HG03439 (cell line): ENCODE data around the gene PRRT1B.
A peak's percentile ranks its signal among the peaks of the same experiment; 100 is the strongest.

Experiments used
- ATAC-seq: cut with Tn5 transposase; IDR thresholded peaks from one replicate; pipeline ENCODE4 v1.9.1; 2021; ENCODE audit warnings: mild to moderate bottlenecking, moderate library complexity; ENCODE audit not compliant: unreplicated experiment

The PRRT1B gene

DNA sequence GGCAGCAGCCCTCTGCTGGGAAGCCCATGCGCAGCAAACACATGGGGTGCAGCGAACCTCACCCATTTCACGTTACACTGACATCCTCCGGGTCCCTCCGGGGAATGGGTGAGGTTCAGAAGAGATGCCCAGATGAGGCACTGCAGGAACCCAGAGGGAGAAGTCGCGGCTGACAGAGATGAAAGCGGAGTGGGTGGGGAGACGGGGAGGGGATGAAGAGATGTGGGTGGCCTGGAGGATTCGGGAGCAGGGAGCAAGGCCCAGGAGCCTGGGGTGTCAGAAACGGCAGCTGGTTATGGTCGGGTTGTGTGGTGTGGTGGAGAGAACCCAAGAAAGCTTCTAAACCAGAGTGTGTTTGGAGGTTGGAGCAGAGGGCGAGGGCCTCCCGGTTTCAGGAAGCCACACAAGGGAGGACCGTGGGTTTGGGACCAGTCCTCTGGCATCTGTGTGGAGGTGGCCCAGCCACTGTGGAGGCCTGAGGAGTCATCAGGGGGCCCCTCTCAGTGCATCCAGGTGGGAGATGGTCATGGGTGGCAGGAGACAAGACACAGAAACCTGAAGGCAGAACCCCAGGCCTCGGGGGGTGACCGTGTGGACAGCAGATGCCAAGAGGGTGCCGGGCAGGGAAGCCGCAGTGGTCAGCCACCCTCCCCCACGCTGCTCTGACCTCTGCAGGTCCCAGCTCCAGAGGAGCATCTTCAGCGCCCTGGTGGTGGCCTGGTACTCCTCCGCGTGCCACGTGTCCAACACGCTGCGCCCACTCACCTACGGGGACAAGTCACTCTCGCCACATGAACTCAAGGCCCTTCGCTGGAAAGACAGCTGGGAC lies 22.9 kb upstream of the PRRT1B start:
- ATAC-seq: no peak

DNA sequence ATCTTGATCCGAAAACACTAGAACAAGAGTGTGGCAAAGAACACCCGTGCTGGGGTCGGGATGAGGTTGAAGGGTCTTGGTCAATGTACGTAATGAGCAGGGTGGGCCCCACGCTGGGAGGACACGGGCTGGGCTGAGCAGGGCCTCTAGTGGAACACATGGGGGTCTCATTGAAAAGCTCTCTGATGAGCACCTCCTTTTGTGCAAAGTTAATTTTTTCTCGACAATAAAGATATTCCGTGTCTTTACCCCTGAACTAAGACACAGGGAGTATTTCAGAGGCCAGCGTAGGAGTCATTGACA lies 22.3 kb upstream of the PRRT1B start:
- ATAC-seq: no peak

DNA sequence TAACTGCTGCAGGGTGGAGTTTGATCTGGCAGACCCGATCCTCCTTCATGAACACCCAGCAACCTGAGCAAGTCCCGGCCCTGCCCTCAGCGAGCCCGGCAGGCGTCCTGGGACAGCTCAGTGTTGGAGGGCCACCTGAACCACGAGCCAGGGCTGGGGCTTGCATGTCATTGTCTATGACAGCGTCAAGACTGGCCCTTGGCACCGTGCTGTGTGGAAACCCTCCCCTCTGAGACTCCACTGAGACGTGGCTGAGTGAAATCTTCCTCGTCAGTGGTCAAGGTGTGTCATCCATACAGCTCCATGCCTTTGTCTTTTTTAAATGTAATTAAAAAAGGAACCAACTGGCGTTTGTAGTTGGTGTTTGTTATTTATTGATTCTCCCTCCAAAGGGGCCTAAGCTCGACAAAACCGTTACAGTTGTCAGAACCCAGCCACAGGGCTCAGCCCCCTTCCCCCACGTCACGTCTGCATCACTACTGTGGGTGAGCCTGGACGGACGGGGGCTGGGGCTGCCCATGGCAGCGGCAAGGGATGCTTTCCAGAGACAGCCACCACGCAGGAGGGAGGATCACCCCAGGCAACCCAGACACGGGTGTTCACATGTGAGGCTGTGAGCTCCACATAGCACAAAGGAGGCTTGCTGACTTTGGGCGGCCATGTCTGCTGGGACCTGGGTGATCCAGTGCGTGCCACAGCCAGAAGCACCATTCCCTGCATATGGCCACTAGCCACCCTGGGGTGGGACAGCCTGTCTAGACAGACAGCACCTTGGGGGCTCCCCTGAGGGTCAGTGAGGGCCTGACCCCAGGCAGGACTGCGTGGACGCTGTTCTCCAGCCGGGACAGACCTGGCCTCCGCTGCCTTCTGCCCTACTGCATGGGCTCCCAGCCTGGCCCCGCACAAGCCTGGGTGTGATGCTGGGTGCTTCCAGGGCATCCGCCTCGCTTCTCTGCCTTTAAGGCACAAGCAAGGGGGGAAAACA lies 21.6 kb upstream of the PRRT1B start:
- ATAC-seq: no peak

DNA sequence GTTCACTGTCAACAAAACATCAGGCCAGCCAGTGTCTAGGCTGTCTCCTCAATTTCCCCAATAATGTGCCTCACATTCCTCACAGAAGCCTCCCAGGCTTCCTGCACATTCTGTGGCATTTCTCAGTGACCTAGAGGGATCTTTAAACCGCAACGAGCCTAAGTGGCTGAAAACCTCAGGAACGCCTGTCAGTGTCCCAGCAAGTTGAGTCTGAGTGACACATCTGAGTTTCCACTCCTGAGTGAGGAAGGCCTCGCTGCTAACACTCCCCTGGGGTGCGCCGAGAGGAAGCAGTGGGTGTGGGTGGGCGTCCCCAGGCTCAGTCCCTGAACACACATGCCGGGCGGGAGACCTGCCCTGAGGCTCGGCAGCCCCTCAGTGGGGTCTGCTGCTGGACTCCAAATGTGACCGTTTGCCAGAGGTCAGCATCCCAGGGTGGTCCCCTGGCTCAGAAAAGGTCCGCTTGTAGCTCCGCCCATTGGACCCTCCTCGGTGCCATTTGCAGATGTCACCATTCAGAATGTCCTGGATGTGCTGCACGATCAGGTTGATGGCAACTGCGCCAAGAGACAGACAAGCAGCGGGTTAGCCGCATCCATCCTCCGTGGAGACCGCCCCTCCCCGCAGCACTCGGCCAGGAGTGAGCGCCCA lies 20.5 kb upstream of the PRRT1B start:
- ATAC-seq: no peak

DNA sequence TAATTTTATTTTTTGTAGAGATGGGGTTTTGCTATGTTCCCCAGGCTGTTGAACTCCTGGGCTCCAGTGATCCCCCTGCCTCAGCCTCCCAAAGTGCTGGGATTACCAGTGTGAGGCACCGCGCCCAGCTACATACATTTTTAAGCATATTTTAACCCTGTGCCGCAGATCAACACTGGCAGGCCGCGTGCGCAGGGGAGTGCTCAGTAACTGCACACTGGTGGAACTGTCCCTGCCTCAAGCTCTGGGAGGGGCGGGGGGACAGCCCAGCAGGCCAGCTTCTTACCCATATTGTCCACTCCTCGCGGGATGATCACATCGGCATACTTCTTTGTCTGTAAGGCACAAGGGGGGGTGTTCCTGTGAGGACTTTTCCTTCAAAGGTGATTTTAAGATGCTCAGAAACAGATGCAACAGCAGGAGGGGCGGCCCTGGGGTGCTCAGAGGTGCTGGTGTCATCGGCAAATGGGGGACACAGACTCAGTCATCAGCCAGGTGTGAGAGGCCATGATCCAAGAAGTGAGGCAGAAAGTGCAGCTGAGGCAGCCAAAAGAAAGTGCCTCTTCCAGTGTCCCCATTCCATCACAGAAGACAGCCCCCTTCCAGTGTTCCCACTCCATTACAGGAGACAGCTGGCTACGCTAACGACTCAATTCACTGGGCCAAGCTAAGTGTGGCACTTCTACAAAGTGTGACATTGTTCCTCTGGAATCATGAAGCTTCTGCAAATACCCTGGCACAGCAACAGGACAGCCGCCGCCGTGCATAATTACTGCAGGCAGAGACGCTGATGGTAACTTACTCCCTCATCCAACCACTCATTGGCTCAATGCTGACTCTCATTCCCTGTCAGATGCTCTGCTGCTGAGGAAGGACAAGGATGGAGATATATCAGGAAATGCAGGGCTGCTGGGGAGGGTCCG lies 19.4 kb upstream of the PRRT1B start:
- ATAC-seq: no peak

DNA sequence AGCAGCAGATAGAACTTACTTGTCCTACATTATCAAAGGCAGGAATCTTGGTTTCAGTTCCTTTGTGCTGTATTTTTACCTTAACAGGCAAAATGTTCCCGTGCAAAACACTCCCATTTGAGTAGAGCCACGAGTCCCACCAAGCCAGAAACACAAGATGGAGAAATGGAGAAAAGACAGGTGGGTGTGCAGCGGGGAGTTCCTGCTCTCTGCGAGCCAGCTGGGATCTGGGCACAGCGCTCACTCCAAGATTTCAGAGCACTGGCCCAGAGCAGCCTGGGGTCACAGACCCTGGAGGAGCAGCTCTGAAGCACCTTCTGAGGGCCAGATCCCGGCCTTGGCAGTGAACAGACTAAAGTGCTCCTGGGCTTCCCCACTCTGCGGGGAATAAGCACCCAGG lies 17.1 kb upstream of the PRRT1B start:
- no peak for ATAC-seq

DNA sequence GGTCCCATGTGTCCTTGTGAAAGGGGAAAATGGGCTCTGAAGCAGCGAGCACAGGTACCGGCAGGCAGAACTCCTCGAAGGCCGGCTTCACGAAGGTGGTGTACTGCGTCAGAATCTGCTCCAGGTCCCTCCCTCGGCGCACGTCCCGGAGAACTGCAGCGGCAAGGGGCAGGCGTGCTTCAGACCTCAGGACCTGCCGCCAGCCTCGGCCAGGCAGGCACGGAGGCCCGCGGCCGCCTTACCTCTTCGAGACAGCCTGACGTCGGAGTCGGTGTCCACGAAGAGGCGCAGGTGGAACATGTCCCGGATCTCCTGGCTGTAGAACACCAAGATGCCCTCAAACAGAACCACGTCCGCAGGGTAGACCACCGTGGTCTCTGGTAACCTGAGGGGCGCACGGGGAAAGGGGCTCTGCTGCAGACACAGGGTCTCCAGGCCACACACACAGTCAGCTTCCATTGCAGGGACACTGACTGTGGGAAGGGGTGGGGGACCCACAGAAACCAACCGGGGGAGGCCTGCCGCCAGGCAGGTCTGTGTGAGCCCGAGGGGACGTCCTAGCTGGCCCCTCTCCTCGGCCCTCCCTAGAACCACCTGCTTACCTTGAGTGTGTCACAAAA lies 16.3 kb upstream of the PRRT1B start:
- ATAC-seq: no peak

DNA sequence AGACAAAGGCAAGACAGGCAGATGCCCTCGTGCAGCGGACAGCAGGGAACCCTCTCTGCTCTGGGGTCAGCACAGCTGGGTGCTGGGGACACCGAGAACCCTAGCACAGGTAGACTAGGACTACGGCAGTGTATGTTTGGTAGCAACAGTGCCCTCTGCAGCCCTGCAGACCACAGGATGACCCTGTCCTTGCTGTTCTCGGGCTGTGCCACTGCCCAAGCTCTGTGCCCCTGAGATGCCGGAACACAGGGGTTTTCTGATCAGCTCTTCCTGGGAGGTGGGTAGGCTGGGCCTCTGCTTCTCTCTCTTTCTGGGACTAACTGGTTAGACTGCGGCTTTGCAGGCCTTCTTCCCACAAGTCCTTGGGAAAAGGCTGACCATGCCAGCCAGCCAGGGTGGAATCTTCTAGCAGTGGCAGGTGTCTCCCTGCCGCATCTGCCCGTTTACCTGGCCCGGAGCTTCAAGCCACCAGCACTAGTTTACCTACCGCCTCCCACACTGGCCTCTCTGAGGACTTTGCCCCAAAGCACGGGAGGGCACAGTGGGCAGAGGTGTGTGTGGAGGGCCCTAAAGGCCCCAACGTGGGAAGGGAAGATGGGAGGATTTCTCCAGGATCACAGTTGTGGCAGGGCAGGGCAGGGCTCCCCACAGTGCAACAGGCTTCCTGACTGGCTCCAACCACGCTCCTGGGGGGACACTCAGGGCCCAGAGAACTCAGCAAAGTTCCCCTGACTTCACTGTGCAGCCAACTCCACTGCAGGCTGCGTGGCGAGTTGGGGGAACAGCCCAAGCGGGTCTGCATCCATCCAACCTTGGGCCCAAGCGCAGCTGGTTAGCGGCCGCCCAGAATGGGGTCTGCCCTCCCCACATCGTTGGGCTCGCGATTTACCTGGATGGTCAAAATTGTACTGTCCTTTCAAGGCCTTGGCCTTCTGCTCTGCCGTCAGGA lies 15.5 kb upstream of the PRRT1B start:
- no peak for ATAC-seq

DNA sequence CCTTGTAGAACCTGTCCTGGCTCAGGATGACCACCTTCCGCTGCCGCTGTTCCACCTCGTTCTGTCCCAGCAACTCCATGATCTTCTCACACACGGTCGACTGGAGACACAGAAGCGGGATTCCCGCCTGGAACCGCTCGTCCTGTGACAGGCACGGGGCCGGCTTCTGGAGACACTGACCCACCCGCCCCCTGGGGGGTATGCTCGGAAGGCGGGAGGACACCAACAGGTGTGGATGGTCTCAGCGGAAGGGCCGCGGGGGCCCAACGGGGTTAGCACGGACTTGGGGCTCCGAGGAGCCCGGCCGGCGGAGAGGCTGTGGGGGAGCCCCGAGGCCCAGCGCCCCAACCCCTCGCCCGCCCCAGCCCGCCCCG lies 14.8 kb upstream of the PRRT1B start:
- ATAC-seq: peak; percentile 14

DNA sequence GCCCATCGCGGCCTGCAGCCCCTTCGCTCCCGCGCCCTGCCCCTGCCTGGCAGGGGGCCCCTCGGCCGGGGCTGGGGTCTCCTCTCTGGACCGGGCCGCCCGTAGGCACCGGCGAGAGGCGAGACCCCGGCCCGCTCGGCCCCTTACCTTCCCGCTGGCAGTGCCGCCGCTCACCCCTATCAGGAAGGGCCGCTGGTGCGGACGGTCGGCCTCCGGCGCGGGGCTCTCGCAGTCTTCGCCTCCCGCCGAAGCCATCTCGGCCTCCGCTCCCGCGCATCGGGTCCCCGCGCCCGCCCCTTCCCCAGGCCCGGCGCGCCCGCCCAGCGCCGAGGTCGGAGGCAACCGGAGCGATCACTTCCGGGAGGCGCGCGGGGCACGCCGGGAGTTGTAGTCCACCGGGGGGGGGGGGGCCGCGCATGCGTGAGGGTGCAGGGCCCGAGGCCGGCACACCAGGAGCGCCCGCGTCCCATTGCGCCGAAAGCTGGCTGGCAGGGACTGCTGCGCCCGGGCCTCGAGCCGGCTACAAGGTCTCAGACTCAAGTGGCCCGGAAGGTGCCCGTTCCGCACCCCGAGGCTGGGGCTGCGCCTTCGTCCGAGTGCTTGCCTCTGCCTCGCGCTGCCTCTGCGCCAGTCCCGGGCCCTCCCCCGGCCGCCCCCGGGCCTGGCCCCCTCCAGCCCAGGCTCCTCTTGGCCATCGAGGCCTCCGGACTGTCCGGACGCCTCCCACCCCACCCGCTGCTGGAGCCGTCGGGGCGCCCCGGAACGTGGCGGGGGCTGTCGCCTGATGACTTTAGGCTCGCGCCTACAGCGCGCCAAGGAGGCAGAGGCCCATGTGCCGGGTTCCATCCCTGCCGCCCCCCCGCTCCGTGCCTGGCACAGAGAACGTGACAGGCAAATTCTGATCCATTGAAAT lies 14.1 kb upstream of the PRRT1B start, which contains the start of gene UCK1:
UCK1 (minus strand) TSS at position 344 of the 913 bp plus-strand sequence; CDS start at position 255, 89 bp downstream.
- peak; percentile 67 for ATAC-seq

DNA sequence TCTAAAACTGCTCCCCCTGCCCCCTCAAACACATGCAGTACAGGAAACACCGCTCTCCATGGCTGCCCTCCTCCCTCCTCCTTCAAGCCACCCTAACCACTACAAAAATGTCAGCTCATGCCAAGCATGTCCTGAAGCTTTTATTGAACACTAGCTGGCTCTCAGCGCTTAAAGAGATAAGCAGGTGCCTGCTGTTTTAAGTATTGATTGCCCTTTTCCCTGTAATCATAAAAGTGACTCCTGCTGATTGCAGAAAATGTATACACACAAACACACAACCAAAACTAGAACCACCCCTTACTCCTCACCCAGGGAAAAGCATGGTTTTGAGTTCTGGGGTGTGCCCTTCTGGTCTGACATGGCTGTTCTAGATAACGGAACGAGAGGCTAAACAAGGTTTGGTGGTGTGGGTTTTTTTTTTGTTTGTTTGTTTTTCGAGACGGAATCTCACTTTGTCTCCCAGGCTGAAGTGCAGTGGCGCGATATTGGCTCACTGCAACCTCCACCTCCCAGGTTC lies 10.5 kb upstream of the PRRT1B start:
- ATAC-seq: no peak

DNA sequence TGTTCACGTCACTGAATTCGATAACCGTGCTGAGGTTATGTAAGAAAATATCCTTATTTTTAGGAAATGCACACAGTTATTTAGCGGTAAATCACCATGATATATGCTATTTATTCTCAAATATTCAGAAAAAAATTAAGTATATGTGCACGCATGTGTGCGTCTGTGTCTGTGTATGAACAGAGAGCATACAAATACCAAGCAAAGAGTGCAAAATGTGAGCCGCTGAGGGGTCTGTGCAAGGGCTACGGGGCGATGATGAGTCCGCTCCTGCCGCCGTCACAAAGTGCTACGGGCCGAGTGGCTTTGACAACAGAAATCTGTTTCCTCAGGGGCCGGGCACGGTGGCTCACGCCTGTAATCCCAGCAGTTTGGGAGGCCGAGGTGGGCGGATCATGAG lies 7.4 kb upstream of the PRRT1B start:
- no peak for ATAC-seq

DNA sequence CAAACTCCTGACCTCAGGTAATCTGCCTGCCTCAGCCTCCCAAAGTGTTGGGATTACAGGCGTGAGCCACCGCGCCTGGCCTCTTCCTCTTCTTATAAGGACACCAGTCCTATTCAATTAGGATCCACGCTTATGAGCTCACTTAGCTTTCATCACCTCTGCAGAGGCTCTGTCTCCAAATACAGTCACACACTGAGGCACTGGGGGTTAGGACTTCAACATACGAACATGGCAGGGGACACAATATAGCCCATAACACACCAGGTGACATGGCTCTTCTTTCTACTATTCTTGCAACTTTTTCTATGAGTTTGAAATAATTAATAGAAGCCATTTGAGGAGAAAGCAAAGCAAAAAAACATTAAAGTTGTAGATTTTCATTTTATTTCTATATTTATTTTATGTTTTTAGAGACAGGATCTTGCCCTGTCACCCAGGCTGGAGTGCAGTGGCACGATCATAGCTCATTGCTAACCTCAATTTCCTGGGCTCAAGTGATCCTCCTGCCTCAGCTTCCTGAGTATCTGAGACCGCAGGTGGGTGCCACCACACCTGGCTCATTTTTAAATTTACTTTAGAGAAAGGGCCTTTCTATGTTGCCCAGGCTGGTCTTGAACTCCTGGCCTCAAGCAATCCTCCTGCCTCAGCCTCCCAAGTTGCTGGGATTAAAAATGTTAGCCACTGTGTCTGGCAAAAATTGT lies 6.0 kb upstream of the PRRT1B start:
- no peak for ATAC-seq

DNA sequence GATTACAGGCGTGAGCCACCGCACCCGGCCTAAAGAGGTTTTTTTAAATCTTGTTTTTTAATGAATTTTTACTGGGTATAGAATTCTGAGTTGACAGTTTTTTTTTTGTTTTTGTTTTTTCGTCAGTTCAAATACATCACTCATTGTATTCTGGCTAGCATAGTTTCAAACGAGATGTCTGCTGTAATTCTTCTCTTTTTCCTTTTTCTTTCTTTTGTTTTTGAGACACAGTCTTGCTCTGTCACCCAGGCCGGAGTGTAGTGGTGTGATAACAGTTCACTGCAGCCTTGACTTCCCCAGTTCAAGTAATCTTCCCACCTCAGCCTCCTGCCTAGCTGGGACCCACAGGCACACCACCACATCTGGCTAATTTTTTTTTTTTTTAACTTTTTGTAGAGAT lies 2.2 kb upstream of the PRRT1B start:
- no peak for ATAC-seq

DNA sequence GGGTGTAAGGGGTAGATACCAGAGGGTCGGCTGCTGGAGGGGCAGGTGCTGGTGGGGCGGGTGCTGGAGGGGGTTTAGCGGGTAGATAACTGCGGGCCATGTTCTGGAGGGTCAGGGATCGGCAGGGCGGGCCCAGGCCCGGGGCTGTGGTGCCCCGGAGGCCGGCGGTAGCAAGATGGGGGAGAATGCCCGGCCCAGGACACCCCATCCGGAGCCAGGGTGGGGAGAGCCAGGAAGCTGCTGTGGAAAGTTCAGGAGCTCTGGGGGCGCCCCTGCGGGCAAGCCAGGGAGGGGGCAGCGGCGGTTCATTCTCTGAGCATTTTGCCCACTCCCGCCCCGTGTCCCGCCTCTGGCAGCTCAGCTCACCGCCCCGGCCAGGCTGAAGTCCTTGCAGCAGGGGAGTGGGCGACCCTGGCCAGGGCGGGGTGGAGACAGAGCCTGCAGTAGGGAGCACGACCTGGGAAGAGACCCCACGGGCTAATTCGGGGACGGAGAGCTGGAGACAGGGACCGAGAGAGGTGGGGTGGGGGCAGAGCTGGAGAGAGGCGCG lies 538 bp downstream of the PRRT1B start:
- no peak for ATAC-seq

DNA sequence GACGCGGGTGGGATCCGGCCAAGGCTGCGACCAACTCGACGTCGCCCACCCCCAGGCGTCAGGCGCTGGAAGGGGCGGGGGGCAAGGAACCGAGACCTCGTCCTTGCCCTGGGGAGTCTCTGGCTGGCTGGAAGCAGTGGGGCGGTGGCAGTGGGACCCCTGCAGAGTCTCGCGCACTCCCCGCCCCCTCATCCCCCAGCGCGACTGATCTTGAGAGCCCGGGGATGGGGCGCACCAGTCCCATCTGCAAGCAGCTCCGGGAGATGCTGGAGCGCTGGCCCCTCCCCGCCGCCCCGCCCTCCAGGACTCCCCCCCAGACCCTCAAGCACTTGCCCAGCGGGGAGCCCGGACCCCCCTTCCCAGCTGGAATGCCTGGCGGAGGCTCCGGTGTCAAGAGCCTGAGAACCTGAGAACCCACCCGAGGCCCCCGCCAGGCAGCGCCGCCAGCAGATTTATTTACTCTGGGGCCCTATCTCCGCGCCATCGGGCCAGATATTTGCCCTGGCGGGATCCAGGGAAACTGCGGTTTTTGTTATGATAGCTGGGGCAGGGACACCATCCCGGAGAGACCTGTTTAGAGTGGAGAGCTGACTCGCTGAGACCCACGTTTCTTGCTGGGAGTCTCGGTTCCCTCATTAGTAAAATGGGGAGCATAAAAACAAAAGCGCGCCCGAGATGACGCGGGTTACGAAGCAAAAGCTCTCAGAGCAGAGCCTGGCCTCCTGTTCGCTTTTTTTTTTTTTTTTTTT lies 1.2 kb downstream of the PRRT1B start:
- no peak for ATAC-seq
